Testis (tissue), 3 donors: ENCODE data around the gene COMP. TPM values are rescaled to one million over a fixed set of nuclear protein-coding genes. Genes with fewer than 3 reads are reported as not detected.
"Not testable (repeated sequence)": the region's sequence is repeated elsewhere in the genome, so short reads cannot be mapped to it uniquely, and the experiment has no call there.

ENCODE experiments used
- DNase-seq: peaks from one replicate; pipeline ENCODE4 v3.0.0-alpha.2; 2019
- H3K27ac ChIP-seq, 2 donors: fragments of 200-600 bp; sonication (generic); one replicate each; pipeline ENCODE4 v1.5.1; 2019
- H3K27me3 ChIP-seq: fragments of 200-600 bp; sonication (generic); one replicate; pipeline ENCODE4 v1.5.1; 2019
- H3K36me3 ChIP-seq: fragments of 200-600 bp; sonication (generic); one replicate; pipeline ENCODE4 v1.5.1; 2017; ENCODE audit warnings: low read depth; ENCODE audit errors: missing control alignments
- H3K4me1 ChIP-seq: fragments of 200-600 bp; sonication (generic); one replicate; pipeline ENCODE4 v1.5.1; 2019
- H3K4me3 ChIP-seq, 2 donors: fragments of 200-600 bp; sonication (generic); one replicate each; pipeline ENCODE4 v1.5.1; 2017 to 2019
- H3K9me3 ChIP-seq: fragments of 200-600 bp; sonication (generic); one replicate; pipeline ENCODE4 v1.5.1; 2017
- POLR2A ChIP-seq: fragments of 450-650 bp; IDR thresholded peaks from one replicate; pipeline ENCODE4 v1.6.1; 2017; ENCODE audit warnings: antibody characterized with exemption, mild to moderate bottlenecking, moderate library complexity
- WGBS, 2 donors: methylation state at CpG; one replicate each; pipeline ENCODE4 v1.1.5; 2018; 5-methylcytosine and 5-hydroxymethylcytosine counted together
- intact Hi-C: fragments of 100-400 bp; cut with DNase I; formaldehyde crosslinking; loops from one replicate; pipeline ENCODE4 v1.15.1; 2023; ENCODE audit warnings: low total_unique reads
- polyA plus RNA-seq: library from polyadenylated mRNA; stranded (reverse); fragments of 350-450 nt; fragmentation: Illumina TruSeq; extraction: RNeasy Lipid Tissue Mini Kit (QIAGEN cat#74804); gene quantifications from one replicate; pipeline ENCODE4 v1.2.3, GENCODE V29; 2014; ENCODE audit warnings: low read depth, low replicate concordance; ENCODE audit not compliant: insufficient read depth
- total RNA-seq, 2 donors: library from RNA; depleted of rRNA; stranded (reverse); fragments of >200 nt; gene quantifications; one replicate each; pipeline ENCODE4 v1.2.3, GENCODE V29; 2016
- TF ChIP-seq, protein P1 (sequence below), 3 experiments: fragments of 450-650 bp in 2 of 3; fragments of 200-600 bp in 1 of 3; sonication (generic) in 1 of 3; IDR thresholded peaks; one replicate each; pipeline ENCODE4 v1.5.1; 2016 to 2019; ENCODE audit warnings: antibody characterized with exemption in 3 of 3, mild to moderate bottlenecking in 2 of 3, moderate library complexity in 1 of 3

Gene COMP
- total and polyA plus RNA-seq, 3 donors from 2014 or later: 3.8 to 23.4 (median 7.1) TPM

DNA sequence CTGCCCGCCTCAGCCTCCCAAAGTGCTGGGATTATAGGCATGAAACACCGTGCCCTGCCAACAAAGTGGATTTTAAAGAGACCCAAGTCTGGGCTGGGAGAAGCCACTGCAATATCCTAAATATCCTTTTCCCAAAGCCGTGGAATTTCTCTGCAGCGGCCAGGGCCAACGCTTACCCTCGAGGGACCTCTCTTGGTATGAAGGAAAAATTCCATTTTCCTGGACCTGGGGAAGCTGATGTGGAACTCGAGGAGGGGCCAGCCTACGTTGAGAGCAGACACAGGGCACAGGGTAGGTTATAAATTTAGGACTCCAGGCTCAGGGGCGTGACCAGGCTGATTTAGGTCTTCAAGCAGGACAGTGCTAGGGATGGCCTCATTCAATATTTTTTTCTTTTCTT lies 23.0 kb upstream of the COMP start:
- TF ChIP-seq, protein P1, sequence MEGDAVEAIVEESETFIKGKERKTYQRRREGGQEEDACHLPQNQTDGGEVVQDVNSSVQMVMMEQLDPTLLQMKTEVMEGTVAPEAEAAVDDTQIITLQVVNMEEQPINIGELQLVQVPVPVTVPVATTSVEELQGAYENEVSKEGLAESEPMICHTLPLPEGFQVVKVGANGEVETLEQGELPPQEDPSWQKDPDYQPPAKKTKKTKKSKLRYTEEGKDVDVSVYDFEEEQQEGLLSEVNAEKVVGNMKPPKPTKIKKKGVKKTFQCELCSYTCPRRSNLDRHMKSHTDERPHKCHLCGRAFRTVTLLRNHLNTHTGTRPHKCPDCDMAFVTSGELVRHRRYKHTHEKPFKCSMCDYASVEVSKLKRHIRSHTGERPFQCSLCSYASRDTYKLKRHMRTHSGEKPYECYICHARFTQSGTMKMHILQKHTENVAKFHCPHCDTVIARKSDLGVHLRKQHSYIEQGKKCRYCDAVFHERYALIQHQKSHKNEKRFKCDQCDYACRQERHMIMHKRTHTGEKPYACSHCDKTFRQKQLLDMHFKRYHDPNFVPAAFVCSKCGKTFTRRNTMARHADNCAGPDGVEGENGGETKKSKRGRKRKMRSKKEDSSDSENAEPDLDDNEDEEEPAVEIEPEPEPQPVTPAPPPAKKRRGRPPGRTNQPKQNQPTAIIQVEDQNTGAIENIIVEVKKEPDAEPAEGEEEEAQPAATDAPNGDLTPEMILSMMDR (IDR thresholded peaks at IDR 0.05): no peak
- TF ChIP-seq POLR2A: no peak
- H3K27ac ChIP-seq: no peak overlapping the region
- no peaks in the 10 kb centered on the region for H3K4me1 ChIP-seq
- no peak overlapping the region for H3K4me3 ChIP-seq
- intact Hi-C loops: no loop called here
- no peaks in the 10 kb centered on the region for H3K9me3 ChIP-seq
- H3K36me3 ChIP-seq: no peaks in the 10 kb centered on the region
- peak; percentile 63 for DNase-seq
- H3K27me3 ChIP-seq: no peaks in the 10 kb centered on the region
- WGBS, 2 donors: 37 to 38% methylated on average over 9 of the region's 9 CpGs

DNA sequence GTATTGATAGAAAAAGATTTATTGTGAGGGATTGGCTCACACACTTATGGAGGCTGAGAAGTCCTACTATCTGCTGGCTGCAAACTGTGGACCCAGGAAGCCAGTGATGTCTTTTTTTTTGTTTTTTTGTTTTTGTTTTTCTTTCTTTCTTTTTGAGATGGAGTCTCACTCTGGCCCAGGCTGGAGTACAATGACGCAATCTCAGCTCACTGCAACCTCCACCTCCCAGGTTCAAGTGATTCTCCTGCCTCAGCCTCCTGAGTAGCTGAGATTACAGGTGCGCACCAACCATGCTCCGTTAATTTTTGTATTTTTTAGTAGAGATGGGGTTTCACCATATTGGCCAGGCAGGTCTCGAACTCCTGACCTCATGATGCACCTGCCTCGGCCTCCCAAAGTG lies 20.5 kb upstream of the COMP start:
- H3K9me3 ChIP-seq, intact Hi-C loops, DNase-seq, H3K36me3 ChIP-seq, H3K27me3 ChIP-seq, H3K4me1 ChIP-seq, H3K27ac ChIP-seq, H3K4me3 ChIP-seq: not testable (repeated sequence)
- 94 to 97% methylated on average over 5 of the region's 5 CpGs for WGBS, 2 donors

GRCh38 chr19:18809149-18809868 lies 18.2 kb upstream of the COMP start:
- no peak overlapping the region for H3K4me3 ChIP-seq
- H3K27me3 ChIP-seq: no peaks in the 10 kb centered on the region
- TF ChIP-seq, protein P1 (IDR thresholded peaks at IDR 0.05): no peak
- no peak for TF ChIP-seq POLR2A
- no peaks in the 10 kb centered on the region for H3K9me3 ChIP-seq
- no peaks in the 10 kb centered on the region for H3K4me1 ChIP-seq
- peak; percentile 41 for DNase-seq
- no peaks in the 10 kb centered on the region for H3K36me3 ChIP-seq
- intact Hi-C loops: no loop called here
- WGBS, 2 donors: 70% methylated on average over 14 of the region's 14 CpGs
- no peak overlapping the region for H3K27ac ChIP-seq

DNA sequence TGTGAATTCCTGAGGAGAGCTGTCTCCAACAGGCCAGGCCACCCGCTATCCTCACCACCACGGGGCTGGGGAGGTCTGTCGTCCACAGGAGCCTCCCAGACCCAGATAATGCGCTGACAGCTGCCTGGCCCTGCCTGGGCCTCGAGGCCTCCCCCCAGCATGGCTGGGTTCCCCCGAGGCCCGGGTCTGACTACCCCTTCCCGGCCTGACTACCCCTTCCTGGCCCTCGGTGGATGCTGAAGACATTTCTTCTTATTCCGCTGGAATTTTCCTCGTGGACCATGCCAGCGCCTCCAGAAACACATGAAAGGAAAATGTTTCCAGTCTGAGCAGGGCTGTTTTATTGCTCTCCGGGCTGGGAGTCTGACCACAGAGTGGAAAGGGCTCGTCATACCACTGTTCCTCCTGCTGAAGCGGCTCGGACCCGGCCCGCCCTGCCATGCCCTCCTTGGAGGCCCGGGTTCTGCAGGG lies 16.8 kb upstream of the COMP start:
- no peaks in the 10 kb centered on the region for H3K36me3 ChIP-seq
- H3K27ac ChIP-seq: no peak overlapping the region
- intact Hi-C loops: no loop called here
- H3K27me3 ChIP-seq: no peaks in the 10 kb centered on the region
- DNase-seq: no peak
- TF ChIP-seq, protein P1 (IDR thresholded peaks at IDR 0.05): no peak
- no peak for TF ChIP-seq POLR2A
- H3K4me1 ChIP-seq: no peaks in the 10 kb centered on the region
- H3K9me3 ChIP-seq: no peaks in the 10 kb centered on the region
- WGBS, 2 donors: 79 to 83% methylated on average over 14 to 19 of the region's 19 CpGs
- no peak overlapping the region for H3K4me3 ChIP-seq

DNA sequence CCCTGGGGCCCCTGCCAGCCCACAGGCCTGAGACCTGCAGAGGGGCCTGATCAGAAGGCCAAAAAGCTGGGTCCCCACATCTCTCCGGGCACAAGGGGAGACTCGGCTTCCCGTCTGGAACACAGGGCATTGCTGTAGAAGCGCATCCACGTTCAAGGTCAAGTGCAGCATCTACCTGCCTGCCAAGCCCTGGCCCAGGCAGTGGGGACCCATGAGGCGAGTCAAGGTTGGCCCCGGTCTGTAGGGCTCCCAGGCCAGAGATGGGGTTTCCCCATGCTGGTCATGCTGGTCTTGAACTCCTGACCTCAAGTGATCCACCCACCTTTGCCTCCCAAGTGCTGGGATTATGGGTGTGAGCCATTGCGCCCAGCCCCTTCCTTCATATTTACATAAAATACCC lies 13.5 kb upstream of the COMP start:
- no peak overlapping the region for H3K27ac ChIP-seq
- no peaks in the 10 kb centered on the region for H3K27me3 ChIP-seq
- no peak overlapping the region for H3K4me3 ChIP-seq
- H3K4me1 ChIP-seq: no peaks in the 10 kb centered on the region
- no peaks in the 10 kb centered on the region for H3K9me3 ChIP-seq
- intact Hi-C loops: no loop called here
- WGBS, 2 donors: 88 to 91% methylated on average over 1 to 8 of the region's 8 CpGs
- no peak for DNase-seq
- TF ChIP-seq POLR2A: no peak
- TF ChIP-seq, protein P1 (IDR thresholded peaks at IDR 0.05): no peak
- no peaks in the 10 kb centered on the region for H3K36me3 ChIP-seq
